DOHH2 (cell line): Measurements from ENCODE around the gene DCP1A.

Experiments
- CTCF ChIP-seq: fragments of 200-600 bp; sonication (generic); IDR thresholded peaks from one replicate; pipeline ENCODE4 v1.5.1; 2014; ENCODE audit warnings: antibody characterized with exemption, mild to moderate bottlenecking, low read depth, low read length; ENCODE audit not compliant: poor library complexity, severe bottlenecking
- EZH2phosphoT487 ChIP-seq: fragments of 200-600 bp; sonication (generic); IDR thresholded peaks from 2 replicates; pipeline ENCODE4 v1.6.1; 2017; ENCODE audit warnings: borderline replicate concordance, mild to moderate bottlenecking, antibody characterized with exemption, low read length, moderate library complexity, mixed read lengths

- no peak for TF ChIP-seq CTCF
- TF ChIP-seq EZH2phosphoT487: no peak
Observed at GRCh38 chr3:53278667-53279066, 68.7 kb downstream of the DCP1A start.
